B cell (primary cell): Measurements from ENCODE around the gene CCDC63. TPM values are rescaled to one million over a fixed set of nuclear protein-coding genes. Genes with fewer than 3 reads are reported as not detected.
A peak's percentile ranks its signal among the peaks of the same experiment; 100 is the strongest.

Experiments
- ATAC-seq: fragments of 200-7000 bp; cut with Tn5 transposase; one replicate; pipeline ENCODE4 v1.10.0; 2021; ENCODE audit warnings: low read depth, mild to moderate bottlenecking, moderate number of reproducible peaks, moderate library complexity
- CTCF ChIA-PET: fragments of 350-600 bp; sonication (Branson Sonifier 250); formaldehyde crosslinking; loops from one replicate; lab custom pipeline; 2021; ENCODE audit warnings: antibody characterized with exemption, inconsistent platforms; lab: Charles Lee
- POLR2A ChIA-PET: fragments of 350-600 bp; sonication (Branson Sonifier 250); formaldehyde crosslinking; loops from one replicate; lab custom pipeline; 2021; ENCODE audit warnings: antibody characterized with exemption; lab: Charles Lee
- DNase-seq: peaks from one replicate; pipeline ENCODE4 v3.0.0; 2013
- H2AFZ ChIP-seq: 2 replicates; pipeline ENCODE4 v1.6.1; 2012; ENCODE audit warnings: mild to moderate bottlenecking, low read depth, low read length; ENCODE audit not compliant: insufficient read depth, poor library complexity, severe bottlenecking
- H3K27ac ChIP-seq, 2 donors: 1 replicate in 1 of 2; 2 replicates in 1 of 2; pipeline ENCODE4 v1.5.1; 2012 to 2013; ENCODE audit warnings: low read length in 2 of 2, mild to moderate bottlenecking in 2 of 2, moderate library complexity in 1 of 2
- H3K27me3 ChIP-seq, 4 experiments: fragments of 200-600 bp in 1 of 4; sonication (generic) in 1 of 4; replicated peaks in 1 of 4; 1 replicate in 2 of 4; 2 replicates in 2 of 4; pipeline versions ENCODE4 v1.6.1 to v1.7.0; 2013 to 2016; ENCODE audit warnings: low read length in 3 of 4, mild to moderate bottlenecking in 2 of 4, mixed read lengths in 1 of 4, moderate library complexity in 1 of 4; ENCODE audit not compliant: insufficient read depth in 4 of 4, control insufficient read depth in 3 of 4; ENCODE audit errors: control extremely low read depth in 1 of 4
- H3K36me3 ChIP-seq, 2 experiments: replicated peaks in 1 of 2; 1 replicate in 1 of 2; 2 replicates in 1 of 2; pipeline versions ENCODE4 v1.6.1 to v1.7.1; 2013; ENCODE audit warnings: low read length in 1 of 2; ENCODE audit not compliant: insufficient read depth in 2 of 2, control insufficient read depth in 1 of 2; ENCODE audit errors: control extremely low read depth in 1 of 2, extremely low read depth in 1 of 2
- H3K4me1 ChIP-seq, 2 donors: fragments of 200-600 bp in 1 of 2; sonication (generic) in 1 of 2; 1 replicate in 1 of 2; 2 replicates in 1 of 2; pipeline versions ENCODE4 v1.5.1 to v1.6.1; 2013 to 2017; ENCODE audit warnings: low read length in 2 of 2; ENCODE audit not compliant: control insufficient read depth in 2 of 2, insufficient read depth in 2 of 2
- H3K4me2 ChIP-seq: replicated peaks from 2 replicates; pipeline ENCODE3; 2012; ENCODE audit warnings: mild to moderate bottlenecking, low read depth, low read length; ENCODE audit not compliant: poor library complexity, severe bottlenecking
- H3K4me3 ChIP-seq, 5 experiments: fragments of 200-600 bp in 1 of 5; sonication (generic) in 1 of 5; 1 replicate in 3 of 5; 2 replicates in 2 of 5; pipeline versions ENCODE4 v1.5.1 to v1.7.0; 2011 to 2016; ENCODE audit warnings: low read length in 4 of 5, mild to moderate bottlenecking in 4 of 5, low read depth in 2 of 5, control low read depth in 1 of 5, moderate library complexity in 1 of 5; ENCODE audit not compliant: insufficient read depth in 1 of 5; ENCODE audit errors: control extremely low read depth in 1 of 5, extremely low read depth in 1 of 5
- H3K79me2 ChIP-seq: fragments of 200-600 bp; sonication (generic); one replicate; pipeline ENCODE4 v1.6.0; 2016; ENCODE audit warnings: low read length; ENCODE audit not compliant: control insufficient read depth, insufficient read depth
- H3K9ac ChIP-seq: fragments of 200-600 bp; sonication (generic); 2 replicates; pipeline ENCODE4 v1.6.1; 2017; ENCODE audit warnings: mild to moderate bottlenecking, low read length, moderate library complexity
- H3K9me3 ChIP-seq, 3 donors: one replicate each; pipeline versions ENCODE4 v1.6.1 to v1.7.1; 2013; ENCODE audit warnings: low read length in 2 of 3; ENCODE audit not compliant: control insufficient read depth in 2 of 3, insufficient read depth in 1 of 3; ENCODE audit errors: control extremely low read depth in 1 of 3
- H4K20me1 ChIP-seq: 2 replicates; pipeline ENCODE4 v1.6.0; 2012; ENCODE audit warnings: mild to moderate bottlenecking, low read length; ENCODE audit not compliant: insufficient read depth, control insufficient read depth, poor library complexity, severe bottlenecking
- H3K27ac Mint-ChIP-seq: one replicate; pipeline ENCODE4 v1.8.0; 2021; ENCODE audit warnings: mixed read lengths
- H3K27me3 Mint-ChIP-seq: one replicate; pipeline ENCODE4 v1.8.0; 2021; ENCODE audit warnings: mixed read lengths
- H3K4me1 Mint-ChIP-seq: one replicate; pipeline ENCODE4 v1.8.0; 2021; ENCODE audit warnings: mixed read lengths
- H3K4me3 Mint-ChIP-seq: one replicate; pipeline ENCODE4 v1.8.0; 2021; ENCODE audit warnings: mixed read lengths
- H3K9me3 Mint-ChIP-seq: one replicate; pipeline ENCODE4 v1.8.0; 2022; ENCODE audit warnings: mixed read lengths; ENCODE audit not compliant: insufficient read depth
- CTCF ChIP-seq: fragments of 200-600 bp; IDR thresholded peaks from one replicate; pipeline ENCODE4 v1.8.0; 2022; ENCODE audit warnings: antibody characterized with exemption, mild to moderate bottlenecking
- EZH2 ChIP-seq: IDR thresholded peaks from 2 replicates; pipeline ENCODE4 v1.6.1; 2012; ENCODE audit warnings: borderline replicate concordance, low read depth, mild to moderate bottlenecking, moderate library complexity, low read length; ENCODE audit not compliant: insufficient read depth, poor library complexity, severe bottlenecking
- WGBS: methylation state at CpG from one replicate; pipeline ENCODE4 v1.1.5; 2013; ENCODE audit warnings: missing lambda C conversion rate; ENCODE audit not compliant: insufficient coverage; 5-methylcytosine and 5-hydroxymethylcytosine counted together
- intact Hi-C: fragments of 100-400 bp; cut with micrococcal nuclease; formaldehyde crosslinking; loops from one replicate; pipeline ENCODE4 v1.10.0; 2022
- polyA plus RNA-seq: library from polyadenylated mRNA; depleted of rRNA; stranded (reverse); fragments of >200 nt; gene quantifications from 2 replicates; pipeline ENCODE4 v1.2.3, GENCODE V29; 2012
- total RNA-seq, 2 donors: library from RNA; stranded (reverse); fragments of 120-200 nt in 1 of 2; gene quantifications; 1 replicate in 1 of 2; 2 replicates in 1 of 2; pipeline versions ENCODE4 v1.2.3 to v1.2.4, GENCODE V29; 2013 to 2022

Gene CCDC63
- total and polyA plus RNA-seq, 2 donors (not counting 1 experiment from before 2014, with no cell fraction given) = not detected

DNA sequence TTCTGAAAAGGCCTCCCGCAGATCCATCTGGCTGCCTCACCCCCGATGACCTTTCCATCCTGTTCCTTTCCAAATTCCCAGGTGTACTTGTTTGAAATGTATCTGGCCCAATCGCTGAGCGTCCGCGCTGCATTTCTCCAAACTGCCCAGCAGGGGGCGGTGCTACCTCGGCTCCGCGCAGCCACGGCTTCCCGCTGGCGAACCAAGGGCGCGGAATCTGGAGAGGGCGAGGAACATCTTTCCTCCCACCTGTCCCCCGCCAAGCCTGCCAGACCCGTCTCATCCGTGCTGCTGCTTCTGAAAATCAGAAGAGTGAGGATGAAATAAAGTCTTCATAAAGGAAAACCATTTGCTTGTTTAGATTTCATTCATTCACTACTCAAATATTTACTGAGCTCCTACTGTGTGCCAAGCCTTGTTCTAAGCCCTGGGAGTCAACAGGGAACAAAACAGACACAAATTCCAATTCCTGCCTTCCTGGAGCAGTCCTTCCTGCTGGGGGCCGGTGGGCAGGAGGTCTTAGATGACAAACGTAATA is 90.4 kb downstream of the CCDC63 start:
- Mint-ChIP-seq H3K9me3 (no peaks in the 10 kb centered on the region), H3K4me3 (peak overlapping the region; percentile 19), H3K27ac (no peak overlapping the region), H3K4me1 (peaks cover 6% of the 10 kb centered on the region), H3K27me3 (peaks cover 30% of the 10 kb centered on the region)
- Histone ChIP-seq H2AFZ (peak overlapping the region; percentile 29), H3K9ac (no peak overlapping the region), H3K4me3 (peak overlapping the region in 1 of 5 experiments; percentile 26), H3K27ac (no peak overlapping the region), H4K20me1 (no peaks in the 10 kb centered on the region), H3K4me1 (peaks cover 3 to 8% of the 10 kb centered on the region in 2 donors), H3K79me2 (no peaks in the 10 kb centered on the region), H3K4me2 (peak overlapping the region; percentile 53), H3K36me3 (no peaks in the 10 kb centered on the region), H3K9me3 (peaks cover 0 to 4% (median 0%) of the 10 kb centered on the region in 3 donors), H3K27me3 (peaks cover 0 to 18% (median 0%) of the 10 kb centered on the region in 4 experiments)
- CTCF ChIA-PET = interaction anchor here (0.6 to 4.0 kb wide), 12 partner anchors 11 to 1744 kb away, joined by 3 to 20 read pairs (median 3); no protein-coding TSS in a partner anchor
- no peak for TF ChIP-seq EZH2
- TF ChIP-seq CTCF = peak; percentile 100
- DNase-seq (peak; percentile 78), ATAC-seq (peak; percentile 51)
- intact Hi-C loops = loop anchor here (1.0 to 5.0 kb wide), 3 partner anchors 43 to 376 kb away; no protein-coding TSS in a partner anchor
- WGBS = 1% methylated on average over 12 of the region's 21 CpGs
- POLR2A ChIA-PET = no interaction called here

GRCh38 chr12:110940296-110940695 is 93.5 kb downstream of the CCDC63 start:
- peaks cover 28% of the 10 kb centered on the region for H3K27me3 Mint-ChIP-seq
- TF ChIP-seq EZH2 (no peak), CTCF (no peak)

More at GRCh38 chr12:110940296-110940695, 93.5 kb downstream of the CCDC63 start:
- H3K27ac Mint-ChIP-seq = no peak overlapping the region
- 100% methylated on average over 1 of the region's 4 CpGs for WGBS
- H3K4me1 Mint-ChIP-seq = peaks cover 6% of the 10 kb centered on the region
- Histone ChIP-seq H3K79me2 (no peaks in the 10 kb centered on the region), H3K27ac (no peak overlapping the region), H3K27me3 (peaks cover 0 to 24% (median 2%) of the 10 kb centered on the region in 4 experiments), H4K20me1 (no peaks in the 10 kb centered on the region), H3K4me1 (peaks cover 3 to 8% of the 10 kb centered on the region in 2 donors), H3K4me3 (no peak overlapping the region), H3K9ac (no peak overlapping the region), H3K4me2 (no peak overlapping the region), H3K9me3 (peaks cover 0 to 9% (median 3%) of the 10 kb centered on the region in 3 donors), H3K36me3 (no peaks in the 10 kb centered on the region), H2AFZ (no peak overlapping the region)
- ChIA-PET POLR2A (no interaction called here), CTCF (no interaction called here)
- intact Hi-C loops = no loop called here
- H3K9me3 Mint-ChIP-seq = no peaks in the 10 kb centered on the region
- H3K4me3 Mint-ChIP-seq = no peak overlapping the region
- no peak for DNase-seq
- ATAC-seq = no peak
